Heart left ventricle (tissue), 13 donors: ENCODE data around the gene TMEM163.

Experiments
- POLR2A ChIP-seq, 2 donors: fragments of 450-650 bp; IDR thresholded peaks; one replicate each; pipeline ENCODE4 v1.6.1; 2017; ENCODE audit warnings: antibody characterized with exemption in 2 of 2, mild to moderate bottlenecking in 2 of 2, moderate library complexity in 2 of 2
- TF ChIP-seq, protein P1 (sequence below), 12 donors: fragments of 200-600 bp; sonication (generic) in 4 of 12; IDR thresholded peaks; one replicate each; pipeline versions ENCODE4 v1.5.0 to v1.8.0; 2018 to 2022; ENCODE audit warnings: antibody characterized with exemption in 12 of 12, mild to moderate bottlenecking in 5 of 12
- donor health status: ischemic (EF 13 %, LVEDD 7.1; RV severe dilation, severe dysfunction).
- donor health status: DM: no; HTN: yes; CAD: no.
- donor health status: DM: no; HTN: no; CAD: no.
- donor health status: ischemic (EF 25% LVEDD 6.9; RV normal size, moderate dysfunction).
- donor health status: ischemic (EF 25% LVEDD 5.7; RV mildly dilated, moderate dysfunction).
- donor health status: ischemic (EF 35%, LVEDD 5.7; RV mildly dilated, moderate dysfunction).
- donor health status: nonischemic (EF 11% LVEDD 7.7; RV severe dilation, severe dysfunction).
- donor health status: DM: yes; HTN: yes; CAD: no.
- donor health status: PGD.
- donor health status: ischemic (EF 29% LVEDD 5.4; RV normal size, mild dysfunction).
- donor health status: nonischemic (EF 23%, LVEDD 6.1; RV moderate dilation, normal function).

DNA sequence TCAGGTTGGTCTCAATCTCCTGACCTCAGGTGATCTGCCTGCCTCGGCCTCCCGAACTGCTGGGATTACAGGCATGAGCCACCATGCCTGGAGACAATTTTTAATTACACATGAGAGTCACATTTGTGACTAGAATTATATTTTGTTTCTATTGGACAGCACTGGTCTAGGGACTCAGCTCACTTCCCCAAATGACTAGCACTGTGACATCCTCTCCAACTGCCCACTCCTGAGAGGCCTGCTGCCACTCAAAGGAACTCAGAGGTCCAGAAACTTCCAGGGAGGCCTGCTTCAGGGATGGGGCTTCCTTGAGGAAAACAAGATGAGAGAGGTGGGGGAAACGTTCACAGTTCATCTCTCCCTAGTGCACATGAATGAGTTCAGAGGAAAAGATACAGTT is 29.5 kb downstream of the TMEM163 start:
- TF ChIP-seq, protein P1, sequence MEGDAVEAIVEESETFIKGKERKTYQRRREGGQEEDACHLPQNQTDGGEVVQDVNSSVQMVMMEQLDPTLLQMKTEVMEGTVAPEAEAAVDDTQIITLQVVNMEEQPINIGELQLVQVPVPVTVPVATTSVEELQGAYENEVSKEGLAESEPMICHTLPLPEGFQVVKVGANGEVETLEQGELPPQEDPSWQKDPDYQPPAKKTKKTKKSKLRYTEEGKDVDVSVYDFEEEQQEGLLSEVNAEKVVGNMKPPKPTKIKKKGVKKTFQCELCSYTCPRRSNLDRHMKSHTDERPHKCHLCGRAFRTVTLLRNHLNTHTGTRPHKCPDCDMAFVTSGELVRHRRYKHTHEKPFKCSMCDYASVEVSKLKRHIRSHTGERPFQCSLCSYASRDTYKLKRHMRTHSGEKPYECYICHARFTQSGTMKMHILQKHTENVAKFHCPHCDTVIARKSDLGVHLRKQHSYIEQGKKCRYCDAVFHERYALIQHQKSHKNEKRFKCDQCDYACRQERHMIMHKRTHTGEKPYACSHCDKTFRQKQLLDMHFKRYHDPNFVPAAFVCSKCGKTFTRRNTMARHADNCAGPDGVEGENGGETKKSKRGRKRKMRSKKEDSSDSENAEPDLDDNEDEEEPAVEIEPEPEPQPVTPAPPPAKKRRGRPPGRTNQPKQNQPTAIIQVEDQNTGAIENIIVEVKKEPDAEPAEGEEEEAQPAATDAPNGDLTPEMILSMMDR (IDR thresholded peaks at IDR 0.05): no peak
- TF ChIP-seq POLR2A (IDR thresholded peaks at IDR 0.05): no peak
